Superior temporal gyrus (tissue), 1 donor: Measurements from ENCODE around the gene AKT1.
A peak's percentile ranks its signal among the peaks of the same experiment; 100 is the strongest.
"Not testable (repeated sequence)": the region's sequence is repeated elsewhere in the genome, so short reads cannot be mapped to it uniquely, and the experiment has no call there.

ENCODE experiments used
- DNase-seq: peaks from one replicate; pipeline ENCODE4 v3.0.0-alpha.2; 2016; ENCODE audit errors: extremely low spot score

AKT1 gene

GRCh38 chr14:104739026-104739425 lies 56.5 kb downstream of the AKT1 start:
- no peak for DNase-seq

- DNase-seq = no peak
These were observed 57.1 kb downstream of the AKT1 start for GRCh38 chr14:104738375-104739019.

- peak; percentile 30 for DNase-seq
These were observed 59.5 kb downstream of the AKT1 start for GRCh38 chr14:104735830-104736642.

GRCh38 chr14:104734991-104735779 lies 60.4 kb downstream of the AKT1 start:
- DNase-seq = no peak

- no peak for DNase-seq
These were observed 61.0 kb downstream of the AKT1 start for GRCh38 chr14:104734601-104734990.

- DNase-seq = no peak
These were observed 61.4 kb downstream of the AKT1 start for GRCh38 chr14:104734051-104734587.

- DNase-seq = no peak
These were observed 62.4 kb downstream of the AKT1 start for GRCh38 chr14:104732931-104733681.

- no peak for DNase-seq
These were observed 63.2 kb downstream of the AKT1 start for GRCh38 chr14:104732355-104732804.

GRCh38 chr14:104731320-104732294 lies 63.9 kb downstream of the AKT1 start:
- no peak for DNase-seq

GRCh38 chr14:104730487-104730886 lies 65.1 kb downstream of the AKT1 start:
- DNase-seq = no peak

- no peak for DNase-seq
These were observed 65.7 kb downstream of the AKT1 start for GRCh38 chr14:104729835-104730181.

- DNase-seq = not testable (repeated sequence)
These were observed 66.2 kb downstream of the AKT1 start for GRCh38 chr14:104729176-104729834.

- no peak for DNase-seq
These were observed 66.9 kb downstream of the AKT1 start for GRCh38 chr14:104728631-104729030.

- no peak for DNase-seq
These were observed 68.7 kb downstream of the AKT1 start for GRCh38 chr14:104726600-104727451.

GRCh38 chr14:104725772-104726548 lies 69.6 kb downstream of the AKT1 start:
- no peak for DNase-seq

GRCh38 chr14:104724981-104725771 lies 70.4 kb downstream of the AKT1 start:
- no peak for DNase-seq

GRCh38 chr14:104724407-104724980 lies 71.1 kb downstream of the AKT1 start:
- DNase-seq = no peak
